SU-DHL-6 (cell line): ENCODE measurements around the gene C1orf141.

Experiments
- EZH2phosphoT487 ChIP-seq: fragments of 200-600 bp; sonication (generic), shearing (Covaris generic); conservative IDR thresholded peaks from 2 replicates; pipeline ENCODE4 v1.6.1; 2018; ENCODE audit warnings: mild to moderate bottlenecking, antibody characterized with exemption, low read length, moderate library complexity, mixed read lengths
- TF ChIP-seq, protein P1 (sequence below): fragments of 200-600 bp; sonication (generic); IDR thresholded peaks from one replicate; pipeline ENCODE4 v1.5.1; 2017; ENCODE audit warnings: antibody characterized with exemption, mild to moderate bottlenecking, low read length, moderate library complexity; ENCODE audit not compliant: insufficient read depth, poor library complexity, severe bottlenecking

DNA sequence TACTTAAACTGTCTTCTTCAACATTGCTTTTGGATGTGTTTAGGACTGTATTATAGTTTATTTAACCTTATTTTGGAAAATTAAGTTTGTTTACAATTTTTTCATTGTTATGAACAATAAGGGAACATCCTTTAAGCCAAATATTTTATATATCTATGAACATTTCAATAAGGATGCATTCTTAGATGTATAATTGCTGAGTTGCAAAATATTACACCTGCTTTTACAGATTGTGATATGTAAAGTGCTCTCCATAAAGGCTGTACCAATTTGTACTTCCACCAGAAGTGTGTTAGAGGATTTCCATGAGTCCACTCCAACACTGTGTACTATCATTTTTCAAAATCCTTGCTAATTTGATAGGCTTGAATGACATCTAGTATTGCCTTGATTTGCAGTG lies 39.2 kb upstream of the C1orf141 start:
- TF ChIP-seq, protein P1, sequence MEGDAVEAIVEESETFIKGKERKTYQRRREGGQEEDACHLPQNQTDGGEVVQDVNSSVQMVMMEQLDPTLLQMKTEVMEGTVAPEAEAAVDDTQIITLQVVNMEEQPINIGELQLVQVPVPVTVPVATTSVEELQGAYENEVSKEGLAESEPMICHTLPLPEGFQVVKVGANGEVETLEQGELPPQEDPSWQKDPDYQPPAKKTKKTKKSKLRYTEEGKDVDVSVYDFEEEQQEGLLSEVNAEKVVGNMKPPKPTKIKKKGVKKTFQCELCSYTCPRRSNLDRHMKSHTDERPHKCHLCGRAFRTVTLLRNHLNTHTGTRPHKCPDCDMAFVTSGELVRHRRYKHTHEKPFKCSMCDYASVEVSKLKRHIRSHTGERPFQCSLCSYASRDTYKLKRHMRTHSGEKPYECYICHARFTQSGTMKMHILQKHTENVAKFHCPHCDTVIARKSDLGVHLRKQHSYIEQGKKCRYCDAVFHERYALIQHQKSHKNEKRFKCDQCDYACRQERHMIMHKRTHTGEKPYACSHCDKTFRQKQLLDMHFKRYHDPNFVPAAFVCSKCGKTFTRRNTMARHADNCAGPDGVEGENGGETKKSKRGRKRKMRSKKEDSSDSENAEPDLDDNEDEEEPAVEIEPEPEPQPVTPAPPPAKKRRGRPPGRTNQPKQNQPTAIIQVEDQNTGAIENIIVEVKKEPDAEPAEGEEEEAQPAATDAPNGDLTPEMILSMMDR: no peak
- TF ChIP-seq EZH2phosphoT487: no peak
